Tibial nerve (tissue), 4 donors: ENCODE results near the gene TAS2R9.

Source experiments
- EP300 ChIP-seq, 2 donors: sonication (generic); formaldehyde crosslinking; IDR thresholded peaks; one replicate each; pipeline ENCODE4 v1.6.1; 2017; ENCODE audit warnings: antibody characterized with exemption in 2 of 2, mild to moderate bottlenecking in 1 of 2
- POLR2A ChIP-seq, 2 donors: fragments of 450-650 bp; IDR thresholded peaks; one replicate each; pipeline ENCODE4 v1.6.1; 2017; ENCODE audit warnings: antibody characterized with exemption in 2 of 2, mild to moderate bottlenecking in 2 of 2, moderate library complexity in 2 of 2
- TF ChIP-seq, protein P1 (sequence below), 5 experiments: fragments of 200-600 bp in 3 of 5; fragments of 450-650 bp in 2 of 5; sonication (generic) in 3 of 5; IDR thresholded peaks; one replicate each; pipeline ENCODE4 v1.5.1; 2016 to 2019; ENCODE audit warnings: antibody characterized with exemption in 5 of 5, mild to moderate bottlenecking in 3 of 5, moderate library complexity in 2 of 5

DNA sequence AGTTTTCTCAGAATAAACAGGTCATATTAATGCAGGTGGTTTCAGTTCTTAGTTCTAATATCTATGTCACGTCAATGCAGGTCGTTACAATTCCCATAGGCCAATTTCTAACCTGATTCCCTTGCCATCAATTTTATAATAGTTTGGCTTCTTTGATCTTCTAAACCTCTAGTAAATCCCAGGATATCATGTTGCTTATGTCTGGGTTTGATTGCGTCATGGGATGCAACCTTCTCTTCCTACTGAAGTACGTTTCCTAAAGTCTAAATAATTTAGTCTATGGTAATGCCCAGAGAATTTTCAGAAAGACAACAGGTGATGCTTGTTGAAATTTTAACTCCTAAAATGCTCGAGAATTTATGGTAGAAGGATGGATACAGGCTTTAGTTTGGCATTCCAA is 26.7 kb downstream of the TAS2R9 start:
- TF ChIP-seq, protein P1, sequence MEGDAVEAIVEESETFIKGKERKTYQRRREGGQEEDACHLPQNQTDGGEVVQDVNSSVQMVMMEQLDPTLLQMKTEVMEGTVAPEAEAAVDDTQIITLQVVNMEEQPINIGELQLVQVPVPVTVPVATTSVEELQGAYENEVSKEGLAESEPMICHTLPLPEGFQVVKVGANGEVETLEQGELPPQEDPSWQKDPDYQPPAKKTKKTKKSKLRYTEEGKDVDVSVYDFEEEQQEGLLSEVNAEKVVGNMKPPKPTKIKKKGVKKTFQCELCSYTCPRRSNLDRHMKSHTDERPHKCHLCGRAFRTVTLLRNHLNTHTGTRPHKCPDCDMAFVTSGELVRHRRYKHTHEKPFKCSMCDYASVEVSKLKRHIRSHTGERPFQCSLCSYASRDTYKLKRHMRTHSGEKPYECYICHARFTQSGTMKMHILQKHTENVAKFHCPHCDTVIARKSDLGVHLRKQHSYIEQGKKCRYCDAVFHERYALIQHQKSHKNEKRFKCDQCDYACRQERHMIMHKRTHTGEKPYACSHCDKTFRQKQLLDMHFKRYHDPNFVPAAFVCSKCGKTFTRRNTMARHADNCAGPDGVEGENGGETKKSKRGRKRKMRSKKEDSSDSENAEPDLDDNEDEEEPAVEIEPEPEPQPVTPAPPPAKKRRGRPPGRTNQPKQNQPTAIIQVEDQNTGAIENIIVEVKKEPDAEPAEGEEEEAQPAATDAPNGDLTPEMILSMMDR (IDR thresholded peaks at IDR 0.05): no peak
- TF ChIP-seq POLR2A (IDR thresholded peaks at IDR 0.05) (no peak), EP300 (IDR thresholded peaks at IDR 0.05) (no peak)
